Umbilical cord (tissue), 2 donors: ENCODE measurements around the gene SLC25A48. TPM values are rescaled to one million over a fixed set of nuclear protein-coding genes. Genes with fewer than 3 reads are reported as not detected.
"Not testable (repeated sequence)": the region's sequence is repeated elsewhere in the genome, so short reads cannot be mapped to it uniquely, and the experiment has no call there.

Source experiments
- DNase-seq: peaks from one replicate; pipeline ENCODE4 v3.0.0-alpha.2; 2015; ENCODE audit warnings: low spot score
- total RNA-seq: library from RNA; depleted of rRNA; stranded (reverse); fragments of >200 nt; gene quantifications from one replicate; pipeline ENCODE4 v1.2.3, GENCODE V29; 2014; ENCODE audit warnings: low replicate concordance; ENCODE audit not compliant: insufficient read depth

The SLC25A48 gene
- total RNA-seq, 1 donor from 2014 or later = 2.6 TPM

DNA sequence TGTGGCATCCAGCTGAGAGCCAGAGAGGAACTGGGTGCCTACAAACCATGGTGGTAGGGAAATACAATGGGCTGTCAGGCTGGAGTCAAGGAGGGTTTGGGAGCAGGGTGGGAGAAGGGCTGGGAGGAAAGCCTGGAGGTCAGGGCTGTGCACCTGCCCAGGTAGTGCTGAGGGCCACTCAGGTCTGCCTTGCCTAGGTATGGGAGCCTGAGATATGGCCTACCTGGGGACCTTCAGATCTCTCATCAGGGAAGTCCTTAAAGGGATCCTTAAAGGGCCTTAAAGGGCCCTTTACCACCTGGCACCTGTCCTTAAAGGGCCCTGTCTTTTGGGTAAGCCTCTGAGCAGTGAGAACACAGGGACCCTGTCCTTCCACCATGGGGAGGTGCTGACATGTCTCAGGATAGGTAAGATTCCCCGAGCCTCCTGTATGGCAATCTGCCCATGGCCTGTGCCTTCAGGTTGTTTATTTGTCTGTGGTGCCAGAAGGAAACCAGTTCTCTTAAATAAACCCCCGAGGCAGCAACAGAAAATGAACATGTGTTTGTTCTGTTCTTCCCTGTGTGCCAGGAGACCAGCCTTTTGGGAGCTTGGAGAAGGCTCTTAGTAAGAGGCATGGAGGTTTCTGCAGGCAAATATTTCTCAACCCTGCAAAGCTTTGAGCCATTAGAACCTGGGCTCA is 23.3 kb downstream of the SLC25A48 start:
- no peak for DNase-seq

DNA sequence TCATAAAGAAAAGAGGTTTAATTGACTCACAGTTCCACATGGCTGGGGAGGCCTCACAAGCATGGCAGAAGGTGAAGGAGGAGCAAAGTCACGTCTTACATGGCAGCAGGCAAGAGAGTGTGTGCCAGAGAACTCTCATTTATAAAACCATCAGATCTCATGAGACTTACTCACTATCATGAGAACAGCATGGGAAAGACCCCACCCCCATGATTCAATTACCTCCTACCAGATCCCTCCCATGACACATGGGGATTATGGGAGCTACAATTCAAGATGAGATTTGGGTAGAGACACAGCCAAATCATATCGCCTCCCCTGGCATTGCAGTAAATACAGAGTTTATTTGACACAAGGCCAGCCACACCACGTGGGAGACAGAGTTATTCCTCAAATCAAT is 24.7 kb downstream of the SLC25A48 start:
- DNase-seq = not testable (repeated sequence)

DNA sequence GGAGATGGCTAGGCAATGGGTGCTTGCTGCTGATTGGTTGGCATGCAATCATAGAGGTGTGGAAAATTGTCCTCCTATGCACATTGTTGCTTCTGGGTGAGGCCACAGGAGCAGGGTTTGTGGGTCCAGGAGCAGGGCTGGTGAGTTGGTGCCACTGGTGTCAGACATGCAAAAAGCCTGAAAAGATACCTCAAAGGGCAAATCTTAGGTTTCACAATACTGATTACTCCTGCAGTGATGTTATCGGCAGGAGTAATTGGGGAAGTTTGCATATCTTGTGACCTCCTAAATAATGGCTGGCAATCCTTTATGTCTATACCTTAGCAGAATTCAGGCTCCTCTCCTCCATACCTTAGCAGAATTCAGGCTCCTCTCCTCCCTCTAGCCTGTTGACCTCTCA is 25.2 kb downstream of the SLC25A48 start:
- DNase-seq = no peak

DNA sequence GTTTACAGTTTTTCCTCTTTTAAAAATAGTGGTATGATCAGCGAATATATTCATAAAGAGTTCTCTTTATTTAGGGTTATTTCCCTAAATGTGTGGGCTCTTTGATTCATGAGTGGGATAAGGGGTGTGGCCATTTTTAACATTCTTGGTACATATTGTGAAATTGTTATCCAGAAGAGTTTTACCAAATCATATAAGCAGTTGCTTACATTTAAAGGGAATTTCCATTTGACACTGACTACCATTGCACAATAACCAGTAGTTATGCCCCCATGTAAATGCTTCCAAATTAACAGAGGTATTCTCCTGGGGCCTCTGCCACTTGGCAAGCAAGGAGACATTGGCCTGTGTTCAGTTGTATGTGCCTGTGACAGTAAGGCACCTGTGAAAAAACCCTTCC is 27.2 kb downstream of the SLC25A48 start:
- no peak for DNase-seq

DNA sequence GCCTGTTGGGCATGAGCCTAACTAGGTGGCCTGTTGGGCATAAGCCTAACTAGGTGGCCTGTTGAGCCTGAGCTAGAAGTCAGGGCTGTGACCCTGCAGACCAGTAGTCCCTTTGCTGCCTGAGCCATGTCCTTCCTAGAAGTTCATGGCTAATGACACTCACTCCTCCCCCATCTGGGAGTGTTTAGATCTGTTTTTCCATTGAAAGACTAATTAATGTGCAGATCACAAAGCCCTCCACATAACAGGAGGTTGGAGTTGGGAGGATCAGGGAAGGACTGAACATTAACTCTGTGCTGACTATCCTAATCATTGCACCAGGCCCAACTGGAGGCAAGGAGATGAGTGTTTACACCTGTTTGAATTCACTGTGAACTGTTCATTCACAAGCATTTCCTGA is 27.6 kb downstream of the SLC25A48 start:
- no peak for DNase-seq

DNA sequence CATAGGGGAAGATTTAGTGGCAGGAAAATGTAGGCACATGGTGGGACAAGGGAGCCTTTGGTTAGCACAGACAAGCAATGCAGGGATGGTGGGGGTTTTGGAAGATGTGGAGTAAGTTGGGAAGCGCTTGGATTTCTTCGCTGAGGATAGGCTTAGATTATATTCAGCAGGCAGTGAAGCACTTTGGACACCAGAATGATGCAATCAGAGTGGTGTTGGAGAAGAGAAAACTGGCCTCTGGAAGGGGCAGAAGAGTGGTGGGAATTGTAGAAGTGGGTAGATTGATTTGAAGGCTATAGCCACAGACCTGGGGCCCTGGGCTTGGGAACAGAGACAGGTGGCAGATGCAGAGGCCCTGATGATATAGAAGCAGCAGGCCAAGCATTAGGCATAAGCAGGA is 28.3 kb downstream of the SLC25A48 start:
- no peak for DNase-seq

DNA sequence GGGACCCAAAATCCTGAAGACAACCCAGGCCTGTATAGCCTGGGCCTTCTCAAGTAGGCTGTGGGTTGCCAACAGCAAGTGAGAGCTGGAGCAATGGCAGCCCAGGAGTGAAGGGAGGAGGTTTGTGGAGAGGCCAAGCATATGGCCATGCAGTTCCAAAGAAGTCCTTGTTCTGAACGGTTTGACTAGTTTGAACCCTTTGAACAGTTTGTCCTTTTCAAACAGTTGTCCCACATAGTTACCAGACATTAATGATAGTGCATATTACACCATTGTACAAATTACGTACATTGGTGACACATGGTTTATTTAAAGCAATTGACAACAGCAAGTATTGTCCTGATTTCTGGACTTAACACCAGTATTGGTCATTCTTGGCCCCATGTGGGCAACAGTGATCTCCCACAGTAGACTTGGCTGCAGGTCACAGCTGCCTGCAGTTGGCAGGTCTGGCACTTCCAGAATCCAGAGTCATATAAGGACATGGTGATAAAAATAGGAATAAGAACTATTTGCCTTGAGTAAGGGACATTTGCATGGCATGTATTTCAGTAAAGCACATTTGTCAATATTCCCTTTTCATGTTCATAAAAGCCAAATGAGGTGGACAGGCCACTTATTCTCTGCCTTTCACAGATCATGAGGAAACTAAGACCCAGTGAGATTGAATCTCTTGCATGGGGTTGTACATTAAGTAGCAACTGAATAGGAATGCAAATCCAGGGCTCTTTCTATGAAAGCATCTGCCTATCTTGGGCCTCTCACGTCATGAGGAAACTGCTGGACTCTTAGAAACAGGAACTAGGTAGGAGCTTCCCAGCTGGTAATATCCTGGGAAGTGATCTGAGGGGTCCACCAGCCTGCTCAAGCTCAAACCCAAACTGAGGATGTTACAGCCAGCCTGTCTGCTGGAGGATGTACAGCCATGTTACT is 30.3 kb downstream of the SLC25A48 start:
- no peak for DNase-seq

DNA sequence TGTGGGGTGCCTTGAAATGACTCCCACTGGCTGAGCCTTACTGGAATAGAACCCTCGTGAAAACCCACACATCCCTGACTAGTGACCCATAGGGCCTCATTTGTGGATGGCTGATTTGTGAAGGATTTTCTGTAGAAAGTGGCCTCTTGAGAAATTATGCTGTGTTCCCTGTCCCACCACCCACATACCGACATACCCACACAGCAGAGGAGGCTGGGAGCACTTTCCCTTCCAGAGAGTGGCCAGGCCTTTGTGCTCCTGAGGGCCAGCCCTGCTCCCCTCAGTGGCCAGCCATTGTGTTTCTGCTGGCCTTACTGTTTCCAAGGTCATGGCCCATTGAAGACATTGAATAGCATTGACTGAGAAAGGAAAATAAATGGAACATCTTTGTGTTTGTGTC is 31.6 kb downstream of the SLC25A48 start:
- no peak for DNase-seq

DNA sequence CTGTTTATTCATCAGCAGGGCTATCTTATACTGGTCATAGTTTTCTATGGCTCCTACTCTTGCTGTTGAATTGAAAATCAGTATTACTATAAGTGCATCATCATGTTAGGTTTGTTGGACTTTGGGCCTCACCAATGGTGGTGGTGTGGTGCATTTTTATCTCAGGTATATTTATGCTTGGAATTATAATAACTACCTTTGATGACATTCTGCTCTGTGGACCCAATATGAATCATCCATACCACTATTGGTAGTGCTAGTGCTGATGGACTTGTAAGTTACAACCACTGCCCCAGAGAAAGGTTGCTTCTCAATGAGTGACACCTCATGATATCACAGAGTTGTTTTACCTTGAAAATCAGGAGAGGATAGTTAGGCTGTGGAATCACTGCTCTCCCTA is 33.1 kb downstream of the SLC25A48 start:
- no peak for DNase-seq

DNA sequence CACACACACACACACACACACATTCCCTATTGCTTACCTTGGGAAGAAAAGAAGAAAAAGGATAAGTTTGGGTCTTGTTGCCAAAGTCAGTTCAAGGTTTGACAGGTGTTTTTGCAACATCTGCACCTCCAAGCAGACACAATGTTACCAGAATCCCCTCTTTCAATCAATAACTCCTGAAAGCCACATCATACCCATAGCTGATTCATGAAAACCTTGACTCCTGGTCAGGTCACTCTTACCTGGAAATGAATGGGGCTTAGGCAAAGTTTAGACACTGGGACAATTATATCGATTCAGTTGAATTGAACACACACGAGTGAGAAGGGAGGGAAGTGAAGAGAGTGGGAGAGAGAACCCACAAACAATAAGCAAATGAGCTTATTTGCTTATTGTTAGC is 34.2 kb downstream of the SLC25A48 start:
- no peak for DNase-seq

DNA sequence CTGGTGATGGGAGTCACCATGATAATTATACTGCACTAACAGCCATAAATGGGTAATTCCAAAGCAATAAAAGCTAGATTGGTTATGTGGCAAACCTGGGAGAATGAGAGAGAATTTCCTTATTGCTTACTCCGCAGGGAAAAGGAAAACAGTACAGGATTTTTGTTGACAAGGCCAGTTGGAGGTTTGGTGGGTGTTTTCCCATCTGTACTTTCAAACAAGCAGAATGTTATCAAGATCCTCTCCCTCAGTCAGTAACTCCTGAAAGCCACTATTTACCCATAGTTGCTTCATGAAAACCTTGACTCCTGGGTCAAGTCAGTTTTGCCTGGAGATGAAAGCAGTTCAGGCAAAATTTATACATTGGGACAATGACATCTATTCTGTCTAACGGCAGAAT is 34.8 kb downstream of the SLC25A48 start:
- no peak for DNase-seq

DNA sequence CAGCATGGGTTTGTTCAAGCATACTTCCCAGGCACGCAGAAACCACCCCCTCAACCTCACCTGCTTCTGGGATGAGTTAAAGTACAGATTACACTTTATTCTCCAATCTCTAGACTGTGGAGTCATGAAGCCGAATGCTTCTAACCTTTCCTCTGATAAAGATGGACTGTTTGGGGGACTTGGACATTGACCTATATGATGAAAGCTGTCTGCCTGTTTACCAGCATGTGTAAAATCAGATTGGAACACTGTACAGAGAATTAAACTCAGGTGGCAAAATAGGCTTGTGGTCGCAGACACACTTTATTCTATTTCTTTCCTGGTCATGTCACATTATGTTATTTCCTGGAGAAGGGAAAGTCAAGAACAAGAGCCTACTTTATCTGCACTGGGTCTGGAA is 35.5 kb downstream of the SLC25A48 start:
- DNase-seq = no peak

DNA sequence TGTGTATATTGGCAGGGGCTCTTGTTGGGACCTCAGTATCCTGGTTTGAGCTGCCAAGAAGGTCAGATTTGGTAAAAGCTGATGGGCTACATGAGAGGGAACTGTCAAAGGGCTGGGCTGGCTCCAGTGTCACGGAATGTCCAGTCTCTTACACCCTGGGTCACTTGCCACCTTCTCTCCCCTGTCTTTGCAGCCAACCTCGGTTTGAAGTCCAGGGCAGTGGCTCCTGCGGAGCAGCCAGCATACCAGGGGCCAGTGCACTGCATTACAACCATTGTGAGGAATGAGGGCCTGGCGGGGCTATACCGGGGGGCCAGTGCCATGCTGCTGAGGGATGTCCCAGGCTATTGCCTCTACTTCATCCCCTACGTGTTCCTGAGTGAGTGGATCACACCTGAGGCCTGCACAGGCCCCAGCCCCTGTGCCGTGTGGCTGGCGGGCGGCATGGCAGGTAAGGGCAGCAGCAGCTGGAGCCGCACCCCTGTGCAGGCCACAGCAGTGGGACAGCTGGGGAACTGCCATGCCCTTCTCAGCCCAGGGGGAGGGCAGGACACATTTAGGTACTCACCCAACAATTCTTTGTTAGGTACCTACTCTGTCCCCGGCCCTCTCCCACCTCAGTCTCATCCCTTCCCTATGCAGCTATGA is 36.9 kb downstream of the SLC25A48 start:
- DNase-seq = no peak

DNA sequence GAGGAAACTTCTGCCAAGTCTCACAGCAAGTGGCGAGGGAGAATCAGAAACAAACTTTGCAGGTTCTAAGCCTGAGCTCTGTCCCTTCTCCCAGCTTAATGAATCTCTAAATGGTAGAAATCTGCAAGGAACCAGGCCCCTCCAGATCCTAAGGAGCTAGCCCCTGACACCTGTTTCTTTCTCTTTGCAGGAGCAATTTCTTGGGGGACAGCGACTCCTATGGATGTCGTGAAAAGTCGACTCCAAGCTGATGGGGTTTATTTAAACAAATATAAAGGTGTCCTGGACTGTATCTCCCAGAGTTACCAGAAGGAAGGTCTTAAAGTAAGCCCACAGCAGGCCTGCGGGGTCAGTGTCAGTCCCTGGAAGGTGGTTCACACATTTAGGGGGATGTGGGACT is 39.4 kb downstream of the SLC25A48 start:
- no peak for DNase-seq

DNA sequence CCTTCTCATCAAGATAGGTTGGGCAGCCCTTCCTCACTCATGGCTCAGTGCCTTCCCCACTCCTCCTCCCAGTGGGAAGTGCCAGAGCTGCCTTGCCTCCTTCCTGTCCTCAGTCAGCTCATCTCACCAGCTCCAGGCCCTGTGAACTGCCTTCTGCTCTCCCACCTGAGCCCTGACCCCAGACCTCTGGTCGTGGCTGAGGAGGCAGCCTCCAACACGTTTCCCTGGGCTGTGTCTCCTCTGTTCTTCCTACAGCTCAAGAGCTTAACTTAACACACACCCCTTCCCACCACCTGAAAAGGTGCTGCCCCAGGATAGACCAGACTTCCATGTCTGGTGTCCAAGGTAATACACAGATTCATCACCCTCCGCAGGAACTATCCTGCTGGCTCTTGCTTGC is 40.0 kb downstream of the SLC25A48 start:
- no peak for DNase-seq

DNA sequence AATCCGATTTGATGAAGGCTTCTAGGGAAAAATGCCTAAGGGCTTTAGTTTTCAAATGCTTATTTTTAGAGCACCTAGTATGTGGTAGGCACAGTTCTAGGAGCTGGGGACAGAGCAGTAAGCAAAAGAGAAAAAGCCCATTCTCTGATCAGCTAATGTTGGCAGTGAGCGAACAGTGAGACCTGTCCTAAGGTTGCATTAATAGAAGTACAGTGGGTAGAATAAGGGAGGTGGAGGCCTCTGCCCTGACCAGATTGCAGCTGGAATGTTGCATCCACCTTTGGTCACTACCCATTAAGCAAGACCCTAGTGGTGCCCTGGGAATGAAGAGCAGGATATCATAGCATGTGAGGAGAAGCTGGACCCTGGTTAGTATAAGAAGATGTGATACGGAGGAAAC is 41.1 kb downstream of the SLC25A48 start:
- DNase-seq = no peak

DNA sequence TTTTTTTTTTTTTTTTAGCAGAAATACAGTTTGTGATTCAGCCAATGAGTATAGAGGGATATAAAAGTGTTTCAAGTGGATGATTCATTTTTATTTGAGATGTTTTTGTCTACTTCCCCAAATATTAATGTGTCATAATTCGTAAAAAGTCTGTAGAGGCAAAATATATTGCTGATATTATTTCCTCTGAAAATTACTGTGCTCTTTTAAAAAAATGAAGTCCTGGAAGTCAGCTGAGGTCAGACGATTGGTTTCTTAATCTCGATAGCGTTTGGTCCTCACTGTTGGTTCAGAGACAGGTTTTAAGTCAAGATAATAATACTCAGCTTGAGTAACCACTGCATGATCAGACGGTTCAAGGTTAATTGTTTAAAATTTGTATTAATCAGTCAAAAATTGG is 41.7 kb downstream of the SLC25A48 start:
- DNase-seq = no peak

DNA sequence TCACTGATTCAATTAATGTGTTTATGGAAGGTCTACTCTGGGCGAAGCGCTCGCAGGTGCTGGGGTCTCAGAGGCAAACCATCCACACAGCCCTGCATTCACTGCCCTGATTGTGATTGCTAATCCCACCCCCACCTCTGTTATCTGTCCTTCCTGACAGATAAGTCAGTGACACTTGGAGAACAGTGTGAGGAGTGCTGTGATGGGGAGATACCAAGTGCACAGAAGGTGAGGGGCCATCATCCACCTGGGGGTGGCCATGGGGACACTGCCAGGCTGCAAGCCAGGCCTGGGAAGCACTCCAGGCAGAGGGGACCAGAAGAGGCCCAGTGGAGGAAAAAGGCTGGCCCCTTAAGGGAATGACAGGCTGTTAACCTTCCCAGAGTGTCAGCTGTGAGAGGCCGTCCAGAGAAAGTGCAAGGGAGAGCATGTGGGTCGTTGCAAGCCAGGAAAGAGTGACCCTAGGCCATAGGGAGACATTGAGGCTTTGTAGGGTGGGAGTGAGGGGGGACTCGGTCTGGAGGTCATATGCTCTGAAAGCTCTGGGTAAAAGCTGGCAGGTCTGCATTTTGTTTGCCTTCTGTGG is 43.2 kb downstream of the SLC25A48 start:
- no peak for DNase-seq

DNA sequence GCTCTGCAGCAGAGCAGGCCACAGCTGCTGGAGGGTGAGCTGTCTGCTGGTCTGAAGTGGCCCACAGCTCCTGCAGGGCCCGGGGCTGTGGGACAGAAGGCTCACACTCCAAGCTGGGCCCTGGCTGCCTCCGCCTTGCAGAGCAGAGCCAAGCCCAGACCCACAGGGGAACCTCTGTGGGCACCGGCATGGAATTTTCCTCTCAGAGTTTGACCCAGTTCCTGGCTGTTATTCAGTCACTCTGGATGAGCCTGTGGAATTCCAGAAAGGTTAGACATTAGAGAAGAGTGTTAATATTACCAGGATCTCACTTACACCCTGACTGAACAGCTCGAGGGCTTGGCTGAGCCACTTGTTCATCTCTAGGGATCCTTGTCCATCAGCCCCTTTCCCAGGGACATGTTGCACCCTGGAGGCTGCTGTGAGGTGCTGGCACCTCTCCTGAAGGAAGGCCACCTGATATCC is 43.7 kb downstream of the SLC25A48 start:
- no peak for DNase-seq

DNA sequence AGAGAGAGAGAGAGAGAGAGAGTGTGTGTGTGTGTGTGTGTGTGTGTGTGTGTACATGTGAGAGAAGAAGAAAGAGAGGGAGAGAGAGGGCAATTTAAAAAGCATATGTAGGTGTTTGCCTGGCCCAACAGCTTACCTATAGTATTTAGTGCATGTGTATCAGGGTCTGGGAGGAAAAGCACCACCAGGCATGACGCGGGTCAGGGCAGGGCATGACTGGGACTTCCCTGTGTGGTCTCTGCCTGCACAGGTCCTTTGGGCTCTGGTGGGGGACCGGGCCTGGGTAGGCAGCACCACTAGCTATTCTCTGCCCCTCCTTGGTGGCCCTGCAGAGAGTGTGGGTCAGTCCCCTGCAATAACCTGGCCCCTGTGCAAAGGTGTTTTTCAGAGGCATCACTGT is 45.1 kb downstream of the SLC25A48 start:
- no peak for DNase-seq

DNA sequence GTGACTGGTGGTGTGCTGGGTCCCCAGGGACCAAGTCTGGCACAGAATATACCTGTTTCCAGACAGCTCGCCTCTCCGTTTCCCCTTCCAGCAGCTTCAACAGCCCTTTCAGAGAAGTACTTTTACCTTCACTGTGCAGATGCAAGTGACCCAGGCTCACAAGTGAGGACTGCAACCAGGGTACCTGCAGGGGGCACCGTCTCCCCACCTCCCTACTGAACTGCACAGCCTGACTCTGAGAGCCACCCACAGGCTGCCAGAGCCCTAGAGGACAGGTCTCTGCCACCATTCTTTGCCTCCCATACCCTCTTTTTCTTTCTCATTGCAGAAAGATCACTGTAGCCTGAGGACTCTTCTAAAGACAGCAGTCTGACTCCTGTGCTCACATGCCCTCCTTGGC is 45.8 kb downstream of the SLC25A48 start:
- no peak for DNase-seq

DNA sequence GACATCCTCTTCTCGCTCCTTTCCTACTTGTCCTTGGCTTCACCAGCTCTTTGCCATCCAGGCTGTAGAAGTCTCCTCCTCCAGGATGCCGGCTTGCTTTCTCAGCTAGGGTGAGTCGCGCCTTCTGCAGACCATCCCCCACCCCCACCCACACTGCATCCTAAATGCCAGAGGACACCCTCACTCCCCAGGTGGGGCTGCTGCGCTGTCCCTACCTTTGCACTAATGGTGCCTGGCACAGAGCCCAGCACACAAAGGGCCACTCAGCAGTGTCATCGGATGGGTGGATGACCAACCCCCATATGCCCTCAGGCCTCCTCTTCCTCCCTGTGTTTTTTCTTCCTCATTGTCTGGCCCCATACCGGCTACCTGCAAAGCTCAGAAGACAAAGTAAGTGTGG is 46.3 kb downstream of the SLC25A48 start:
- DNase-seq = no peak
